ENCODE measurements around the gene KRTAP10-3.

- TF ChIP-seq, protein P1, sequence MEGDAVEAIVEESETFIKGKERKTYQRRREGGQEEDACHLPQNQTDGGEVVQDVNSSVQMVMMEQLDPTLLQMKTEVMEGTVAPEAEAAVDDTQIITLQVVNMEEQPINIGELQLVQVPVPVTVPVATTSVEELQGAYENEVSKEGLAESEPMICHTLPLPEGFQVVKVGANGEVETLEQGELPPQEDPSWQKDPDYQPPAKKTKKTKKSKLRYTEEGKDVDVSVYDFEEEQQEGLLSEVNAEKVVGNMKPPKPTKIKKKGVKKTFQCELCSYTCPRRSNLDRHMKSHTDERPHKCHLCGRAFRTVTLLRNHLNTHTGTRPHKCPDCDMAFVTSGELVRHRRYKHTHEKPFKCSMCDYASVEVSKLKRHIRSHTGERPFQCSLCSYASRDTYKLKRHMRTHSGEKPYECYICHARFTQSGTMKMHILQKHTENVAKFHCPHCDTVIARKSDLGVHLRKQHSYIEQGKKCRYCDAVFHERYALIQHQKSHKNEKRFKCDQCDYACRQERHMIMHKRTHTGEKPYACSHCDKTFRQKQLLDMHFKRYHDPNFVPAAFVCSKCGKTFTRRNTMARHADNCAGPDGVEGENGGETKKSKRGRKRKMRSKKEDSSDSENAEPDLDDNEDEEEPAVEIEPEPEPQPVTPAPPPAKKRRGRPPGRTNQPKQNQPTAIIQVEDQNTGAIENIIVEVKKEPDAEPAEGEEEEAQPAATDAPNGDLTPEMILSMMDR (IDR thresholded peaks at IDR 0.05; ENCODE audit: low read depth, low read length), result no peak
- no peak for TF ChIP-seq POLR2A (IDR thresholded peaks at IDR 0.05; ENCODE audit: extremely low read depth, insufficient read length)
- TF ChIP-seq MYC (IDR thresholded peaks at IDR 0.05; ENCODE audit: low read depth, low read length), result no peak
Observed at GRCh38 chr21:44533121-44533890, 25.3 kb downstream of the KRTAP10-3 start.

All from NB4 (cell line).